Smooth muscle cell of the coronary artery (primary cell): ENCODE data around the gene DNM1. TPM values are rescaled to one million over a fixed set of nuclear protein-coding genes. Genes with fewer than 3 reads are reported as not detected.

Experiments
- total RNA-seq: library from RNA; depleted of rRNA; stranded (reverse); fragments of >200 nt; gene quantifications from 2 replicates; pipeline ENCODE4 v1.2.3, GENCODE V29; 2014; ENCODE audit warnings: low replicate concordance

DNM1 gene
- 4.4 and 70.0 TPM in 2 replicates for total RNA-seq

DNA sequence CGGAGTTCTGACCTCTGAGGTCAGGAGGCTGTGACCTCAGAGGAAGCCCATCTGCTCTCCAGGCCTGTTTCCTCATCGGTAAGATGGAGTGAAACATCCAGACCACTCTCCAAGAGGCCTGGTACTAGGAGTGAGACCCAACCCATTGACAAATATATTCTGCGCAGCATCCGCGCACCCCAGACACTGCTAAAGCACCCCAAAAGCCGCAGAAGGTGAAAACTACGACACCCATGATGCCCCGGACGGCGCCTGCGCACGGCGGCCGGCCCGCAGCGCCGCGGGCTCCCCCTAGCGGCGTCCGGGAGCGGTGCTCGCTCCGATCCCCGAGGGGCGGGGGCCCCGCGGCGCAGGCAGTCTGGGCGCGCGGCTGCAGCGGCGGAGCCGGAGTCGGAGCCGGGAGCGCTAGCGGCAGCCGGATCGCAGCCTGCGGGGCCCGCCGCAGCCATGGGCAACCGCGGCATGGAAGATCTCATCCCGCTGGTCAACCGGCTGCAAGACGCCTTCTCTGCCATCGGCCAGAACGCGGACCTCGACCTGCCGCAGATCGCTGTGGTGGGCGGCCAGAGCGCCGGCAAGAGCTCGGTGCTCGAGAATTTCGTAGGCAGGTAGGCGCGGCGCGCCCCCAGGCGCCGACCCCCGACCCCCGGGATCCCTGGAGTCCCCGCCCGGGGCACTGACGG, at the start of gene DNM1:
TSS of gene DNM1 (plus strand) at position 356 of the 683 bp plus-strand sequence. CDS start at position 448, 92 bp downstream.

DNA sequence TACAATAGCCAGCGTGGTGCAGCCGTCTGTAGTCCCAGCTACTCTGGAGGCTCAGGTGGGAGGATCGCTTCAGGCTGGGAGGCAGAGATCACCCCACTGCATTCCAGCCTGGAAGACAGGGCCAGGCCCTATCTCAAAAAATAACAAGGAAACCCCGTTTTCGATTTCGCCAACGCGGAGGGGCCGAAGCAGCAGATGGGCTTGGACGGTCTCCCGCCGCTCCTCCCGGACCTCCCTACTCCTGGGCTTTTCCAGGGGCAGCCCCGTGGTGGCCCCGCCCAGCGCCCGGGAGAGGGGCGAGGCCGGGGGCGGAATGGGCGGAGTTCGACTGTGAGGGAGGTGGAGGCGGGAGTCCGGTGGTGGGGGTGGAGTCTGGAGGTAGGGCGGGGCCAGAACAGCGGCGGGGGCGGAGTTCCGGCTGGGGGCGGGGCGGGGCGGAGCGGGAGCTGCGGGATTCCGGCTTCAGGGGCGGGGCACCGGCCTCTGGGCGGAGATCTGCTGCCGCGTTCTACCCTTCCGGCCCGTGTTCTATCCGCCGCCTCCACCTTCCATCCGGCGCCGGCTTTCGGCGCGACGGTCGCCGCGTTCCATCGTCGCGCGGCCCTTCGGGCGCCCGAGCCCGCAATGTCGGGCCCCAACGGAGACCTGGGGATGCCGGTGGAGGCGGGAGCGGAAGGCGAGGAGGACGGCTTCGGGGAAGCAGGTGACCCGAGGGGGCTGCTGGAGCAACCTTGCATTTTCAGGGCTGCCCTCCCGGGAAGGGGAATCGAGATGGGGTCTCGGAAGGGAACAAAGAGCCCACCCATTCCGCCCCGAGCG, 43.2 kb upstream of the DNM1 start, which contains the start of gene BBLN:
TSS of gene BBLN (plus strand) at position 482 of the 819 bp plus-strand sequence. CDS start at position 625, 143 bp downstream.

DNA sequence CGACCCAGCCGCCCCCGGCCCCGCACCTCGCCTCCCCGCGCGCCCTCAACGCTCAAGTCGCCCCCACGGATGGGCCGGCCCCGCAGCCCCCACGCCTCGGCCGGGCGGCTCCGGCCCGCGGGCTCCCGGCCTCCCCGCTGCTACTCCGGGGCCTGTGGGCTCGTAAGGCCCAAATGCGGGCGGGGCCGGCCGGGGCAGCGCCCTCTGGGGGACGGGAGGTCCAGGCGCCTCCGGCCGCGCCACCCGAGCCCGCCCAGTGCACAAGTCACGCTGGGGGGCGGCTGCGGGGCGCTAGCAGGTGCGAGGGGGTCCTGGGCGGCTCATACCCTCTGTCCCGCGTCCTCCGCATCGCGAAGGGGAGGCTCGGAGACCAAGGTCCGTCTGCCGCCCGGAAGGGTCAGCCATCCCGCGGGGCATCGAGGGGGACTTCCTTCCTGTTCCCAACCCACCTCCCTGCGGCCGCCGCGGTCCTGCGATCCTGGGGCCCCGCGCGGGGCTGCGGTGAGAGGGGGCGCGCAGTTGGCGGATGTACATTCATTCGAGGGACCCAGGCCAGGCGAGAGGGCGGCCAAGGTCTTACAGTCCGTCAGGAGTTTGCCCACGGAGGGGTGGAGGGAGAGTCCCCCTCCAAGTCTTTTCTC, 11.7 kb upstream of the DNM1 start, which contains the start of gene CIZ1:
TSS of gene CIZ1 (minus strand) at position 167 of the 641 bp plus-strand sequence. CDS start 715 bp downstream, outside the sequence.

DNA sequence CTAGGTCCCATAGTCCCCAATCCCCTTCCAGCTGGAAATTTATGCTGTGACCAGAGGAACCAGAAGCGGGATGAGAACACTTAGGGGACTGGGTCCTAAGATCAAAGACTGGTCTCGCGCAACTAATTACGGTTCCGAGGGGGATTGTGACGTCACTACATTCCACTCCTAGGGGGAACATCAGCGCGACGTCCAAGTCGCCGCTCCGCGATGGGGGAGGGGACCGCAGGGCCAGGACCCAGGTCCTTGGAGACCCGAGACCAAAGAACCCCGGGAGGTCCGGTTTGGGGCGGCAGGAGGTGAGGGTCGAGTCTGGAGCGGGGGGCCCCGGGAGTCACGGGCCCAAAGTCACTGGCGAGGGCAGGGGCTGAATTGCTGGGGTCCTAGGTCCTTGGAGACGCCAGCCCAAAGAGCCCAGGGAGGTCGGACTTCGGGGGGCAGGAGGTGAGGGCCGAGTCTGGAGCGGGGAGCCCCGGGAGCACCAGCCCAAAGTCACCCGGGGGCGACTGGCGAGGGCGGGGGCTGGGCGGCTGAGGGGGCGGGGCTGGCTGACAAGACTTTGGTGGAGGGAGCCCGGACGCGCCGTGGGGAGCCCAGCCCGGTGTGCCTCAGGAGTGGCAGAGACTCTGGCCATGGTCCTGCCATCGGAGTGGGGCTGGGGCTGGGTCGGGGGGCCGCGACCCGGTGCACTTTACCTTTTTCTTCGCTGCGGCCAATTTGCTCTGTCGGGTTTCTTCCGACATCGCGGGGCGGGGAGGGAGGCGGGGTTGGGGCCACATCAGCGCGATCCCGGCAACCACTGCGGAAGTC, 72.2 kb downstream of the DNM1 start, which contains the start of gene GOLGA2:
TSS of gene GOLGA2 (minus strand) at position 810 of the 810 bp plus-strand sequence. CDS start at position 779, 31 bp downstream.

DNA sequence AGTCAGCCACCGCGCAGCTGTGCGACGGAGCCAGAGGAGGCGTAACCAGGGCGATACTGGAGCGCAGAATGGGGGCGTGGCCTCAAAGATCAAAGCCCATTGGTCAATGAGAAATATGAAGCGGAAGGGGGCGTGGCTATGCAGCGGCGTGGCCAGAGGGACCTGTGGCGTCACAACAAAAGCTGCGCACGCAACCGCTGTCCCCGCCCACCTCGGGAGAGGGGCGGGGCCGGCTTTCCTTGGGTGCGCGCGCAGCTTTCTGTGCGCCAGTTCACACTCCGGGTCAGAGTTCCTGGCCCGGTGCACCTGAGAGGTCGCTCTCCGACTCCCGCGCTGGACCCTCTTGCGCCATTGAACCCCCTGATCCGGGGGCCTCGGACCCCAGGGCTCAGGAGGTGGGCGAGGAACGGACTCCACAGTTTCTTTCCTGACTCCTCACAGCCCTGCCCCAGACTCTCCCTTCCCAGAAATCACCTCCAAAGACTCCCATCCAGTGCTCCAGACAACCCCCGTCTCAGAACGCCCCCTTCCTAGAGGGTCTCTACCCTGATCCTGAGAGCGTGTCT, 72.9 kb downstream of the DNM1 start, which contains the start of gene SWI5:
TSS of gene SWI5 (plus strand) at position 269 of the 566 bp plus-strand sequence.

Other genes starting within 250 kb of the DNM1 start
- 4.7 and 5.9 TPM in 2 replicates for gene EEIG1, start 222.4 kb upstream of the DNM1 start, total RNA-seq
- 10.1 and 16.0 TPM in 2 replicates for gene NAIF1, start 136.1 kb upstream of the DNM1 start, total RNA-seq
- gene SLC25A25, start 135.1 kb upstream of the DNM1 start, total RNA-seq = 19.2 and 19.4 TPM in 2 replicates
- gene PTGES2, start 75.7 kb upstream of the DNM1 start, total RNA-seq = 69.7 and 112 TPM in 2 replicates
- gene LCN2, start 53.9 kb upstream of the DNM1 start, total RNA-seq = not detected in 2 replicates
- 3.7 and 26.9 TPM in 2 replicates for gene BBLN, start 43.1 kb upstream of the DNM1 start, total RNA-seq
- 16.0 and 27.5 TPM in 2 replicates for gene CIZ1, start 11.8 kb upstream of the DNM1 start, total RNA-seq
- gene GOLGA2, start 72.6 kb downstream of the DNM1 start, total RNA-seq = 117 and 137 TPM in 2 replicates
- 35.1 and 64.4 TPM in 2 replicates for gene SWI5, start 72.9 kb downstream of the DNM1 start, total RNA-seq
- 18.1 and 24.8 TPM in 2 replicates for gene TRUB2, start 119.1 kb downstream of the DNM1 start, total RNA-seq
- gene COQ4, start 119.5 kb downstream of the DNM1 start, total RNA-seq = 22.9 and 23.2 TPM in 2 replicates
- 11.2 and 17.7 TPM in 2 replicates for gene SLC27A4, start 137.1 kb downstream of the DNM1 start, total RNA-seq
- 25.9 and 36.8 TPM in 2 replicates for gene URM1, start 168.0 kb downstream of the DNM1 start, total RNA-seq
- 69.0 and 73.4 TPM in 2 replicates for gene CERCAM, start 217.5 kb downstream of the DNM1 start, total RNA-seq